Measurements from ENCODE around the gene EXD3. TPM values are rescaled to one million over a fixed set of nuclear protein-coding genes. Genes with fewer than 3 reads are reported as not detected.

Gene EXD3
- total and polyA plus RNA-seq, 2 of the 13 experiments (the other 11 are each of a cell fraction or from before 2014, with no cell fraction given), result 2.7 to 4.8 TPM

GRCh38 chr9:137422604-137423513 is at the start of gene EXD3, which contains the start of gene NOXA1 (continued):
- TF ChIP-seq ARID4A (CRISPR knock-in tag; IDR thresholded peaks at IDR 0.05; ENCODE audit: borderline replicate concordance) (peak; percentile 76), ZNF343 (CRISPR knock-in tag; IDR thresholded peaks at IDR 0.05) (no peak), SPEN (CRISPR knock-in tag; IDR thresholded peaks at IDR 0.05; ENCODE audit: low read depth) (peak; percentile 83), CCDC6 (CRISPR knock-in tag; IDR thresholded peaks at IDR 0.05) (no peak), SIN3A (IDR thresholded peaks at IDR 0.05; ENCODE audit: borderline replicate concordance, low read depth, low read length) (peak; percentile 82; the same call in 1 of the 2 replicates), NR2F6 (IDR thresholded peaks at IDR 0.05) (no peak), NR2F6 (CRISPR knock-in tag; IDR thresholded peaks at IDR 0.05) (peak; percentile 65; the same call in 1 of the 2 replicates), TOPORS (CRISPR knock-in tag; IDR thresholded peaks at IDR 0.05) (peak; percentile 90), PPARG (CRISPR knock-in tag; conservative IDR thresholded peaks at IDR 0.05) (no peak), ZNF44 (CRISPR knock-in tag; IDR thresholded peaks at IDR 0.05) (no peak), ZNF17 (CRISPR knock-in tag; IDR thresholded peaks at IDR 0.05) (no peak), SKI (IDR thresholded peaks at IDR 0.05; ENCODE audit: partially characterized antibody) (peak; percentile 34), ZNF225 (CRISPR knock-in tag; IDR thresholded peaks at IDR 0.05) (no peak), RFX1 (IDR thresholded peaks at IDR 0.05) (no peak), ZSCAN22 (CRISPR knock-in tag; IDR thresholded peaks at IDR 0.05) (no peak), GRHL1 (CRISPR knock-in tag; conservative IDR thresholded peaks at IDR 0.05) (no peak)
- TF ChIP-seq, protein P1, sequence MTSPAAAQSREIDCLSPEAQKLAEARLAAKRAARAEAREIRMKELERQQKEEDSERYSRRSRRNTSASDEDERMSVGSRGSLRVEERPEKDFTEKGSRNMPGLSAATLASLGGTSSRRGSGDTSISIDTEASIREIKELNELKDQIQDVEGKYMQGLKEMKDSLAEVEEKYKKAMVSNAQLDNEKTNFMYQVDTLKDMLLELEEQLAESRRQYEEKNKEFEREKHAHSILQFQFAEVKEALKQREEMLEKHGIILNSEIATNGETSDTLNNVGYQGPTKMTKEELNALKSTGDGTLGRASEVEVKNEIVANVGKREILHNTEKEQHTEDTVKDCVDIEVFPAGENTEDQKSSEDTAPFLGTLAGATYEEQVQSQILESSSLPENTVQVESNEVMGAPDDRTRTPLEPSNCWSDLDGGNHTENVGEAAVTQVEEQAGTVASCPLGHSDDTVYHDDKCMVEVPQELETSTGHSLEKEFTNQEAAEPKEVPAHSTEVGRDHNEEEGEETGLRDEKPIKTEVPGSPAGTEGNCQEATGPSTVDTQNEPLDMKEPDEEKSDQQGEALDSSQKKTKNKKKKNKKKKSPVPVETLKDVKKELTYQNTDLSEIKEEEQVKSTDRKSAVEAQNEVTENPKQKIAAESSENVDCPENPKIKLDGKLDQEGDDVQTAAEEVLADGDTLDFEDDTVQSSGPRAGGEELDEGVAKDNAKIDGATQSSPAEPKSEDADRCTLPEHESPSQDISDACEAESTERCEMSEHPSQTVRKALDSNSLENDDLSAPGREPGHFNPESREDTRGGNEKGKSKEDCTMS (CRISPR knock-in tag; conservative IDR thresholded peaks at IDR 0.05), result no peak
- TF ChIP-seq, protein P2, sequence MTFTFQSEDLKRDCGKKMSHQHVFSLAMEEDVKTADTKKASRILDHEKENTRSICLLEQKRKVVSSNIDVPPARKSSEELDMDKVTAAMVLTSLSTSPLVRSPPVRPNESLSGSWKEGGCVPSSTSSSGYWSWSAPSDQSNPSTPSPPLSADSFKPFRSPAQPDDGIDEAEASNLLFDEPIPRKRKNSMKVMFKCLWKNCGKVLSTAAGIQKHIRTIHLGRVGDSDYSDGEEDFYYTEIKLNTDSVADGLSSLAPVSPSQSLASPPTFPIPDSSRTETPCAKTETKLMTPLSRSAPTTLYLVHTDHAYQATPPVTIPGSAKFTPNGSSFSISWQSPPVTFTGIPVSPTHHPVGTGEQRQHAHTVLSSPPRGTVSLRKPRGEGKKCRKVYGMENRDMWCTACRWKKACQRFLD (CRISPR knock-in tag; IDR thresholded peaks at IDR 0.05; ENCODE audit: borderline replicate concordance), result no peak
- TF ChIP-seq, protein P3, sequence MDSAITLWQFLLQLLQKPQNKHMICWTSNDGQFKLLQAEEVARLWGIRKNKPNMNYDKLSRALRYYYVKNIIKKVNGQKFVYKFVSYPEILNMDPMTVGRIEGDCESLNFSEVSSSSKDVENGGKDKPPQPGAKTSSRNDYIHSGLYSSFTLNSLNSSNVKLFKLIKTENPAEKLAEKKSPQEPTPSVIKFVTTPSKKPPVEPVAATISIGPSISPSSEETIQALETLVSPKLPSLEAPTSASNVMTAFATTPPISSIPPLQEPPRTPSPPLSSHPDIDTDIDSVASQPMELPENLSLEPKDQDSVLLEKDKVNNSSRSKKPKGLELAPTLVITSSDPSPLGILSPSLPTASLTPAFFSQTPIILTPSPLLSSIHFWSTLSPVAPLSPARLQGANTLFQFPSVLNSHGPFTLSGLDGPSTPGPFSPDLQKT (CRISPR knock-in tag; IDR thresholded peaks at IDR 0.05; ENCODE audit: borderline replicate concordance), result no peak; the same call in 1 of the 2 replicates
